GM12874 (cell line): ENCODE data around the gene NGRN.

ENCODE experiments used
- CTCF ChIP-seq: IDR thresholded peaks from 2 replicates; pipeline ENCODE4 v1.5.1; 2011; ENCODE audit warnings: low read depth, mild to moderate bottlenecking, control low read depth, low read length, moderate library complexity; ENCODE audit not compliant: insufficient read depth

The NGRN gene

GRCh38 chr15:90294601-90295269, 29.3 kb downstream of the NGRN start:
- no peak for TF ChIP-seq CTCF

- no peak for TF ChIP-seq CTCF
Observed at GRCh38 chr15:90295270-90295648, 29.8 kb downstream of the NGRN start.

GRCh38 chr15:90297021-90297420, 31.5 kb downstream of the NGRN start:
- TF ChIP-seq CTCF: no peak

- no peak for TF ChIP-seq CTCF
Observed at GRCh38 chr15:90300541-90300940, 35.1 kb downstream of the NGRN start.

GRCh38 chr15:90300988-90301706, 35.7 kb downstream of the NGRN start:
- peak; percentile 93 for TF ChIP-seq CTCF

GRCh38 chr15:90301707-90302300, 36.3 kb downstream of the NGRN start:
- no peak for TF ChIP-seq CTCF

GRCh38 chr15:90305932-90306331, 40.5 kb downstream of the NGRN start:
- TF ChIP-seq CTCF: no peak
